Renal pelvis (tissue), 4 donors: ENCODE data around the gene TCL1A. TPM values are rescaled to one million over a fixed set of nuclear protein-coding genes. Genes with fewer than 3 reads are reported as not detected.
"Not testable (repeated sequence)": the region's sequence is repeated elsewhere in the genome, so short reads cannot be mapped to it uniquely, and the experiment has no call there.

Source experiments
- DNase-seq: peaks from one replicate; pipeline ENCODE4 v3.0.0-alpha.2; 2013
- polyA plus RNA-seq, 3 donors: library from polyadenylated mRNA; unstranded; fragments of 120-200 nt; gene quantifications; one replicate each; pipeline ENCODE4 v1.2.1, GENCODE V29; 2013; ENCODE audit not compliant: insufficient read length in 3 of 3

TCL1A gene
- polyA plus RNA-seq, 3 donors = 0.50 to 1.8 (median 0.75) TPM

- DNase-seq = no peak
These were observed 36.6 kb downstream of the TCL1A start for GRCh38 chr14:95677179-95677835.

- DNase-seq = no peak
These were observed 38.4 kb downstream of the TCL1A start for GRCh38 chr14:95675486-95675885.

DNA sequence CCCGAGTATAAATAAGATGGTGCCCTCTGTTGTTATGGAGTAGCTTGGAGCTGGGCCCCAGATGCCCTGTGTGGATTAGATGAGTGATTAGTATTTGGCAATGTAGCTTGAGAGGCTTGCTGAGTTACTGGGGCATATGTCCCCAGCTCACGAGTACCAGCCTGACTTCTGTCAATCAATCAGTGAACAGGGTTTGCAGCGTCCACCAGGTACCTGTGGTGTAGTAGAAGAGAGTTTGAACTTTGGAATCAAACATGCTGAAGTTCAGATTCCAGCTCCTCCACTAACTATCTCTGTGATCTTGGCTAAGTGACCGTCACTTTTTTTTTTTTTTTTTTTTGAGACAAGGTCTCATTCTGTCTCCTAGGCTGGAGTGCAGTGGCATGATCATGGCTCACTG, 39.3 kb downstream of the TCL1A start:
- no peak for DNase-seq

DNA sequence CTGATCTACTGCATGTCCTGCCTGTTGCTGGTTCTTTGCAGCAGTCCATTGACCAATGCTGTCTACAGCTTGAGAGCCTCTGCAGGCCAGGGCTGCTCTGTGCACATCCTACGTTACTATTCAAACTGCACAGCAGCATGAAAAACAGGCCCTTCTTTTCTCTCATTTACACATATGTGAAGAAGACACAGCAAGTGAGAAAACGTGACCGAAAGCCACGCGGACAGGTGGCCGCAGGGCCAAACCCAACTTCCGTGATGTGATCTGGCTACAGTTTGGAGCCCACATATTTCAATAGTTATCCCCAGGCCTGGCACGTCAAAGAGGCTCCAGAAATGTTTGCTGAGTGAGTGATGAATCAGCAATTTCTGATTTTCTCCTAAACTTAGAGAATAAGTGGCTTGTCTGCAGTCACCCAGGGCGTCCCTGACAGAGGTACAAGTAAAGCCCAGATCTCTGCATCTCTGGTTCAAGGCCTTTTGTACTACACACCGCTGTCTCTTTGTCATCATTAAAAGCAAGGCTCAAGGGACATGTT, 45.6 kb downstream of the TCL1A start:
- DNase-seq = no peak

DNA sequence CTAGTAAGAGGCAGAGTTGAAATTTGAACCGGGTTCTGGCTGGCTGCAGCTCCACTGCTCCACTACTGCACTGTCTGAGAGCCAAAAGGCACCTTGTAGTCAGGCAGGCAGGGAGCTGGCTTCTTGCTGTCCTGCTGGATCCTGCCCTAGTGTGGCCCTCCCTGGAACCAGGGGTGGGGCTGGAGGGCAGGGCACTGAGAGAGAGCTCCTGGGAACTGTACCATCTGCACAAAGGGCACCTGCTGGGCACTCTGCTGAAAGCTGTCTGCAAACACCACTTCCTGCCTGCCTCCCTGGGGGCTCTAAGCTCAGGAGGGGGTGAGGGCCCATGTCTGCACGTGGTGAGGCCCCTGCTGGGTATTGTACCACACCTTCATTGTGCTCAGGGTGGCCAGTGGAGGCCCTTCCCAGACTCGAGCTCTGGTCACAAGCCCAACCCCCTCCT, 46.7 kb downstream of the TCL1A start:
- DNase-seq = no peak

DNA sequence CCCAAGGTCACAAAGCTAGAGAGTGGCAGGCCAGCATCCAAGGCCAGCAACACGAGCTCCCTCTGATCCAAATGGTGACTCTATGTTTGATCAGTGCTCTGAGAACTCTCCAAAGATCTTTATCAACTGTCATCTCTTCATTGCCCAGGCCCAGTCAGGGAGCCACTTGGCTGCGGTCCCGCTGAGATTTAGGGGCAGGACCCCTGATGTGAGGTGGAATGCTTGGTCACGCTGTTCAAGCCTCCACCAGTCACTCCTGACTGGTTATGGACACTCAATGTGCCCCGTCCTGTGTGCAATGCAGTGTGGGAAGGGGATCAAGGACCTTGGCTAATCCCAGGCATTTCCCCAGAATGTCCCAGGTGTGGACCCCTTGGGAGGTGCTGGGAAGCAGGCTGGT, 47.5 kb downstream of the TCL1A start:
- DNase-seq = no peak

GRCh38 chr14:95665530-95665929, 48.4 kb downstream of the TCL1A start:
- not testable (repeated sequence) for DNase-seq

DNA sequence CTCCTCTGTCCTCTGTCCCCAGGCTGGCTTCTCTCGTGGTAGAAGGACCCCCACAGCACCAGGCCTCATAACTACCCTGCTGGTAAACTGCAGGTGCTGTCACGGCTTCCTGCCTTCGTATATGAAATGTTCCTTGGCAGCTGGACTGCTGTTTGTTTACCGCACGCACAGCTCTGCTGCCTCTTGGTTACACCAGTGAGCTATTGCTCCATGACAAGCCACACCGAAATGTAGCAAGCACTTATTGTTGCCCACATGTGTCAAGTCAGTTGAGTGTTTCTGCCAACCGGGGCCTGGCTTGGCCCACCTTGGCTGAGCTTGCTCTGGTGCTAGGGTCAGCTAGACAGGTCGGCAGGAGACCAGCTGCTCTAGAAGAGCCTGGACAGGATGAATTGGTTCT, 49.4 kb downstream of the TCL1A start:
- DNase-seq = no peak

DNA sequence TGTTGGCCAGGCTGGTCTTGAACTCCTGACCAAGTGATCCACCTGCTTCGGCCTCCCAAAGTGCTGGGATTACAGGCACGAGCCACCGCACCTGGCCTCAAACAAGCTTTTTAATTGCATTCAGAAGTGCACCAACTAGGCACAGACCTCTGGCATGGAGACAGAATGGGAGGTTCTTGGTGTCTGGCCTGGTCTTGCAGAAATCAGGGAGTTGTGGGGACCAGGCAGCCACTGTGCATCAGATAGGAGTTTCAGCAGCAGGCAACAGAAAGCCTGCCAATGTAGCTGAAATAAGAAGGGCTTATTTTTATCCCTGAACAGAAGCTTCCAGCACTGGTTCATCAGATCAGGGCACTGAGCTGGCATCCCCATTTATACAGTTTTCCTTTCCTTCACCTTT, 49.9 kb downstream of the TCL1A start:
- DNase-seq = no peak

DNA sequence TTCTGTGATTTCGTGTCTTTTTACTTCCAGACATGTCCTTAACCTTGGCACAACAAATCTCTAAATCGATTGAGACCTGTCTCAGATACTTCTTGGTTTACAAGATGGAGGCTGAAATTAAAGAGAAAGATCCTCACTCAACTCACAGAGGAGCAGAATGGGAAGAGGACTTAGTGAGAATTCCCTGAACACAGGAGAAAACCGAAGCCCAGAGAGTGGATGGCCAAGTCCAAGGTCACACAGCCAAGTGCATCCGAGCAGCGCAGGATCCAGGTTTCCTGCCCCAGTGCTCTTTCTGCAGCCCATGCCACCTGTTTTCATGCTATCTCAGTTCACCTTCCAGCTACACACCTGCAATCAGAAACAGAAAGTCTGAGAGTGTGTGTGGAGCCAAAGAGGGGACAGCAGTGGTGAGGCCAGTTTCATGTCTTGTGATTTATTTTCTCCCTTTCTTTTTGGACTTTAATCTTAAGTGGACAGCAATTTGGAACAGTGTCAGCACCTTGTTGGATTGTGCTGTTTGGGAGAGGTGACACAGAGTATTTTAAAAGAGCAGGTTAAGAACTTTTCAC, 50.6 kb downstream of the TCL1A start:
- DNase-seq = no peak

DNA sequence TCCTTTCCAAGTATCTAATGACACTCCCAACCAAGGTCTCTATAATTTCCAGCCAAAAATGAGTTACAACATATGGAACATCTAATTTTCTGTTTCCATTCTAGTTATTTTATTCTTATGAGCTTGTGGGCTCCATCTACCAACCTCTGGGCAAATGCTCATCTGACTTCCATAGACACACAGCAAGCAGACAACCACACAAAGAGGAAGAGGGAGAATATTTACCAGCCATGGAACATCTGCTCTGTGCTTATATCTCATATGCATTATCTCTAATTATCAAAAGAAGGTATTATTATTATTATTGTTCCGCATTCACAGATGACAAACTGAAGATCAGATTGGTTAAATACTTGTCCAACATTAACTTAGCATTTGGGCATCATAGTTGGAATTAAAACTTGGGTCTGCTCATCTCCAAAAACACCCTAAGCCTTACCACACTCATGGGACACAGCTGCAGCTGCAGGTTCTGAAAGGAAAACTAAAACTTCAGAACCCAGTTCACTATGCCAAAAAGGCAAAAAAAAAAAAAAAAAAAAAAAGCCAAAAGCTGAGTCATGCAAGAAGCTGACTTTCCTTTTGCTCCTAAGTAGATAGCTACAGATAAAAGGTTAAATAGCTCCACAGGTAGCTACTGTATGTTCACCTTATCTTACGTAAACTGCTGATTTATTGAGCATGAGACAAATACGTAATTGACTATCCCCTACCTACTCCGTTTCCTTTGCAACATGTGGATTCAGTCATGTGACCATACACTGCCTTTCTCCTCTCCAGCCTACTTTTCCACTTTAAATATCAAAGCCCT, 51.3 kb downstream of the TCL1A start:
- no peak for DNase-seq

GRCh38 chr14:95660651-95661515, 53.0 kb downstream of the TCL1A start:
- no peak for DNase-seq

- DNase-seq = no peak
These were observed 53.9 kb downstream of the TCL1A start for GRCh38 chr14:95659990-95660385.

Other genes starting within 250 kb of the TCL1A start
- 1 to 10 TPM; 2.0 to 2.9 (median 2.2) TPM for gene SYNE3, start 197.5 kb downstream of the TCL1A start, polyA plus RNA-seq
- 10 to 100 TPM; 61.0 to 72.2 (median 71.6) TPM for gene GLRX5, start 179.1 kb downstream of the TCL1A start, polyA plus RNA-seq
- gene TCL1B, start 27.7 kb downstream of the TCL1A start, polyA plus RNA-seq = under 1 TPM in 2 of 3 donors, not detected in 1; 0.30 to 0.40 TPM
- under 1 TPM; 0.31 to 0.50 (median 0.45) TPM for gene TUNAR, start 162.7 kb upstream of the TCL1A start, polyA plus RNA-seq